ENCODE results near the gene HMGXB4.

DNA sequence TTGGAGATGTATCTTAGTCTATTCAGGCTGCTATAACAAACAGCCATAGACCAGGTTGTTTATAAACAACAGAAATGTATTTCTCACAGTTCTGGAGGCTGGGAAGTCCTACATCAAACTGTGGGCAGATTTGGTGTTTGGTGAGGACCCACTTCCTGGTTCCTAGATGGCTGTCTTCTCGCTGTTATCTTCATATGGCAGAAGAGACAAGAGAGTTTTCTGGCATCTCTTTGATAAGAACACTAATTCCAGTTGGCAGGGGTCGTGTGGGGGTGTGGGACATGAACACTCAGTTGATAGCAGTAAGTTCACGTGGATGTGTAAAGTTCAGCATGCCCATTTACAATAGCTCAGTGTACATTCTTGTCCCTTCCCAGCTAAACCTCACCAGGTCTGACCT lies 41.3 kb upstream of the HMGXB4 start:
- no peak for TF ChIP-seq ZFP36 (IDR thresholded peaks at IDR 0.05; ENCODE audit: borderline replicate concordance, partially characterized antibody)
- no peak for TF ChIP-seq CHD2 (IDR thresholded peaks at IDR 0.05; ENCODE audit: low read length, partially characterized antibody)
- TF ChIP-seq NPAS2 (CRISPR knock-in tag; IDR thresholded peaks at IDR 0.05; ENCODE audit: borderline replicate concordance), result no peak
- TF ChIP-seq EP300 (IDR thresholded peaks at IDR 0.05), result no peak

Data from A549 (cell line).